Naive thymus-derived CD4-positive, alpha-beta T cell (primary cell): Measurements from ENCODE around the gene SPEG. TPM values are rescaled to one million over a fixed set of nuclear protein-coding genes. Genes with fewer than 3 reads are reported as not detected.

ENCODE experiments used
- ATAC-seq: fragments of 150-1000 bp; cut with Tn5 transposase; 2 replicates; pipeline ENCODE4 v1.10.0; 2021; ENCODE audit warnings: mild to moderate bottlenecking, moderate library complexity
- CTCF ChIA-PET: fragments of 350-600 bp; sonication (Branson Sonifier 250); formaldehyde crosslinking; loops from one replicate; lab custom pipeline; 2021; ENCODE audit warnings: antibody characterized with exemption; lab: Charles Lee
- POLR2A ChIA-PET: fragments of 350-600 bp; sonication (Branson Sonifier 250); formaldehyde crosslinking; loops from one replicate; lab custom pipeline; 2021; ENCODE audit warnings: antibody characterized with exemption, inconsistent platforms; lab: Charles Lee
- DNase-seq, 9 donors: peaks; one replicate each; pipeline versions ENCODE4 v3.0.0 to v3.0.0-alpha.2; 2020 to 2022; ENCODE audit warnings: mixed read lengths in 1 of 9
- H3K27ac ChIP-seq: one replicate; pipeline ENCODE4 v1.7.0; 2013; ENCODE audit warnings: mild to moderate bottlenecking, low read depth, low read length, moderate library complexity
- H3K27me3 ChIP-seq, 2 donors: one replicate each; pipeline ENCODE4 v1.7.0; 2013; ENCODE audit warnings: low read length in 2 of 2, mild to moderate bottlenecking in 2 of 2, moderate library complexity in 2 of 2; ENCODE audit not compliant: control insufficient read depth in 2 of 2, insufficient read depth in 2 of 2
- H3K36me3 ChIP-seq, 3 experiments: 1 replicate in 2 of 3; 2 replicates in 1 of 3; pipeline ENCODE4 v1.7.0; 2013; ENCODE audit warnings: low read length in 3 of 3, mild to moderate bottlenecking in 3 of 3, moderate library complexity in 1 of 3; ENCODE audit not compliant: insufficient read depth in 3 of 3, control insufficient read depth in 2 of 3
- H3K4me1 ChIP-seq, 2 donors: one replicate each; pipeline ENCODE4 v1.7.0; 2013; ENCODE audit warnings: low read length in 2 of 2, mild to moderate bottlenecking in 2 of 2, moderate library complexity in 1 of 2; ENCODE audit not compliant: control insufficient read depth in 2 of 2, insufficient read depth in 2 of 2
- H3K4me3 ChIP-seq: 2 replicates; pipeline ENCODE4 v1.7.0; 2013; ENCODE audit warnings: mild to moderate bottlenecking, low read length
- H3K9me3 ChIP-seq, 3 experiments: 1 replicate in 2 of 3; 2 replicates in 1 of 3; pipeline ENCODE4 v1.7.0; 2013; ENCODE audit warnings: low read length in 3 of 3; ENCODE audit not compliant: control insufficient read depth in 2 of 3
- H3K27ac Mint-ChIP-seq, 9 donors: one replicate each; pipeline ENCODE4 v1.8.0; 2020 to 2022; ENCODE audit warnings: mixed read lengths in 9 of 9, mild to moderate bottlenecking in 8 of 9, moderate library complexity in 5 of 9, inconsistent platforms in 2 of 9
- H3K27me3 Mint-ChIP-seq, 5 donors: one replicate each; pipeline ENCODE4 v1.8.0; 2021 to 2022; ENCODE audit warnings: mixed read lengths in 5 of 5, mild to moderate bottlenecking in 1 of 5
- H3K36me3 Mint-ChIP-seq, 5 donors: one replicate each; pipeline ENCODE4 v1.8.0; 2020 to 2022; ENCODE audit warnings: mixed read lengths in 5 of 5, mild to moderate bottlenecking in 3 of 5, inconsistent platforms in 1 of 5
- H3K4me1 Mint-ChIP-seq, 7 donors: one replicate each; pipeline ENCODE4 v1.8.0; 2020 to 2022; ENCODE audit warnings: mixed read lengths in 7 of 7, mild to moderate bottlenecking in 3 of 7, inconsistent platforms in 1 of 7
- H3K4me3 Mint-ChIP-seq, 10 donors: one replicate each; pipeline ENCODE4 v1.8.0; 2020 to 2022; ENCODE audit warnings: mild to moderate bottlenecking in 10 of 10, mixed read lengths in 10 of 10, moderate library complexity in 6 of 10, inconsistent platforms in 2 of 10
- H3K9me3 Mint-ChIP-seq, 11 donors: one replicate each; pipeline ENCODE4 v1.8.0; 2020 to 2022; ENCODE audit warnings: mixed read lengths in 11 of 11, mild to moderate bottlenecking in 4 of 11, inconsistent platforms in 1 of 11, moderate library complexity in 1 of 11
- intact Hi-C, 2 donors: fragments of 100-400 bp; cut with micrococcal nuclease; formaldehyde crosslinking; loops; one replicate each; pipeline ENCODE4 v1.15.1; 2023
- polyA plus RNA-seq, 2 donors: library from polyadenylated mRNA; unstranded; fragments of 300-500 nt; fragmentation: Illumina TruSeq; gene quantifications; one replicate each; pipeline ENCODE4 v1.2.3, GENCODE V29; 2021
- total RNA-seq, 6 experiments: library from RNA in 5 of 6; stranded (reverse) in 5 of 6; gene quantifications; 1 replicate in 5 of 6; 2 replicates in 1 of 6; pipeline ENCODE4 v1.2.3 and lab custom pipeline; 2021 to 2026

Gene SPEG
- total RNA-seq (10 to 100 TPM in 4 of 5 experiments, under 1 TPM in 1; 0.41 to 23.2 (median 15.0) TPM), polyA plus RNA-seq (under 1 TPM; 0.26 to 0.76 TPM), total RNA-seq (lab: John Stamatoyannopoulos, UW) (22.9 reads per million, percentile 53 among the genes with 10 or more reads in this experiment)

GRCh38 chr2:219434718-219435525 lies at the start of gene SPEG:
TSS of gene SPEG (plus strand) at chr2:219434843. CDS start at chr2:219434978, 135 bp downstream.
- ChIA-PET CTCF (interaction anchor here (0.6 to 1.2 kb wide), 3 partner anchors 23 to 1823 kb away, joined by 3 read pairs; no protein-coding TSS in a partner anchor), POLR2A (no interaction called here)
- intact Hi-C loops, result loop anchor here in 1 of 2 donors (1.0 kb wide), 1 partner anchor 32 kb away; no protein-coding TSS in a partner anchor
- H3K9me3 ChIP-seq, result no peaks in the 10 kb centered on the region
- H3K4me3 Mint-ChIP-seq, result peak within 1 kb of the TSS in 5 of 10 donors; percentile 10 to 50 (median 41)
- H3K9me3 Mint-ChIP-seq, result no peaks in the 10 kb centered on the region
- DNase-seq, result no peak
- H3K4me1 ChIP-seq, result no peaks in the 10 kb centered on the region
- no peak within 1 kb of the TSS for H3K4me3 ChIP-seq
- peak within 1 kb of the TSS in 1 of 9 donors; percentile 44 for H3K27ac Mint-ChIP-seq
- H3K36me3 Mint-ChIP-seq, result no peaks in the 10 kb centered on the region
- H3K36me3 ChIP-seq, result no peaks in the 10 kb centered on the region
- H3K27ac ChIP-seq, result no peak within 1 kb of the TSS
- ATAC-seq, result peak; percentile 23
- peaks cover 0 to 6% of the 10 kb centered on the region in 2 donors for H3K27me3 ChIP-seq
- peaks cover 4 to 37% (median 19%) of the 10 kb centered on the region in 5 donors for H3K27me3 Mint-ChIP-seq
- H3K4me1 Mint-ChIP-seq, result peaks cover 0 to 9% (median 0%) of the 10 kb centered on the region in 7 donors

- H3K4me1 ChIP-seq, result peaks cover 17 to 22% of the 10 kb centered on the region in 2 donors
- no peak for DNase-seq
- peaks cover 2 to 37% (median 33%) of the 10 kb centered on the region in 7 donors for H3K4me1 Mint-ChIP-seq
- intact Hi-C loops, result loop anchor here (5.0 kb wide), 5 partner anchors 158 to 1168 kb away; partner anchors contain the start of genes ARPC2 (in 2 of the 2), RNF25 (in 2 of the 2), STK36 (in 2 of the 2) and ANKZF1 (in 1 of the 2)
- H3K36me3 Mint-ChIP-seq, result peaks cover 15 to 48% (median 22%) of the 10 kb centered on the region in 5 donors
- ChIA-PET POLR2A (no interaction called here), CTCF (no interaction called here)
- peak overlapping the region in 2 of 9 donors; percentile 29 to 65 for H3K27ac Mint-ChIP-seq
- H3K27me3 Mint-ChIP-seq, result no peaks in the 10 kb centered on the region
- no peak overlapping the region for H3K4me3 ChIP-seq
- H3K9me3 ChIP-seq, result no peaks in the 10 kb centered on the region
- no peak for ATAC-seq
- peaks cover 6 to 69% (median 20%) of the 10 kb centered on the region in 3 experiments for H3K36me3 ChIP-seq
- H3K4me3 Mint-ChIP-seq, result peak overlapping the region in 8 of 10 donors; percentile 18 to 78 (median 34)
- H3K9me3 Mint-ChIP-seq, result peaks cover 0 to 2% (median 0%) of the 10 kb centered on the region in 11 donors
- no peak overlapping the region for H3K27ac ChIP-seq
- H3K27me3 ChIP-seq, result no peaks in the 10 kb centered on the region
These were observed 49.8 kb upstream of the SPEG start for GRCh38 chr2:219384859-219385258.

DNA sequence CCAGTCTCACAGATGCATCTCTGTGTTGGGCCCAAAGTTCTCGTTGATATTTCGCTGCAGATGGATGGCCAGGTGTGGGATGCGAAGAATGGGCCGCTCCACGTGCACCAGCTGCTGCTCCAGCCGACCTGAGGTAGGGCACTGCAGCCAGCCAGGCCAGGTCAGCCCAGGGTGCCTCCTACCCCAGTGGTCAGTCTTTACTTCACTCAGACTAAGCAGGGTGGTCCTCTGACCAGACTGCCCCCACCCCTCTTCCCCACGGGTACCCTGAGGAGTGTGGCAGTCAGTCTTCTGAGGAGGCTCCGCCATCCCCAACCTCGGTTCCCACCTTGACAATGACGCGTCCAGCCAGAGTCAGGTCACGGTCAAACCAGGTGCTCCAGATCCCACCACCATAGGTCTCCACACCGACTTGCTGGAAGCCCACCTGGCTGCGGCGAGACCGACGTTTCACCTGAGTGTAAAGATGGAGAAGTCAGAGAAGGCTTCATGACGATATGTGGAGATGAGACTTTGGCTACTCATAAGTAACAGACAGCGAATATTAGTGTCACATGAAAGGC lies 48.6 kb upstream of the SPEG start:
- ATAC-seq (no peak), DNase-seq (no peak)
- Histone ChIP-seq H3K4me1 (peaks cover 17 to 22% of the 10 kb centered on the region in 2 donors), H3K4me3 (no peak overlapping the region), H3K27me3 (no peaks in the 10 kb centered on the region), H3K27ac (peak overlapping the region; percentile 89), H3K9me3 (no peaks in the 10 kb centered on the region), H3K36me3 (peaks cover 6 to 59% (median 16%) of the 10 kb centered on the region in 3 experiments)
- H3K4me1 Mint-ChIP-seq, result peaks cover 2 to 37% (median 33%) of the 10 kb centered on the region in 7 donors
- peaks cover 0 to 3% (median 0%) of the 10 kb centered on the region in 5 donors for H3K27me3 Mint-ChIP-seq
- peak overlapping the region; percentile 38 to 96 (median 93) for H3K4me3 Mint-ChIP-seq
- intact Hi-C loops, result loop anchor here (5.0 kb wide), 5 partner anchors 159 to 1169 kb away; partner anchors contain the start of genes ARPC2 (in 2 of the 2), RNF25 (in 2 of the 2), STK36 (in 2 of the 2) and ANKZF1 (in 1 of the 2)
- H3K36me3 Mint-ChIP-seq, result peaks cover 13 to 40% (median 17%) of the 10 kb centered on the region in 5 donors
- H3K9me3 Mint-ChIP-seq, result peaks cover 0 to 3% (median 0%) of the 10 kb centered on the region in 11 donors
- peak overlapping the region in 4 of 9 donors; percentile 18 to 82 (median 31) for H3K27ac Mint-ChIP-seq
- ChIA-PET CTCF (no interaction called here), POLR2A (interaction anchor here (0.9 to 2.9 kb wide), 3 partner anchors 91 to 209 kb away, joined by 4 to 14 read pairs (median 13); partner anchors contain the start of genes CNPPD1, DNAJB2 and RETREG2)

DNA sequence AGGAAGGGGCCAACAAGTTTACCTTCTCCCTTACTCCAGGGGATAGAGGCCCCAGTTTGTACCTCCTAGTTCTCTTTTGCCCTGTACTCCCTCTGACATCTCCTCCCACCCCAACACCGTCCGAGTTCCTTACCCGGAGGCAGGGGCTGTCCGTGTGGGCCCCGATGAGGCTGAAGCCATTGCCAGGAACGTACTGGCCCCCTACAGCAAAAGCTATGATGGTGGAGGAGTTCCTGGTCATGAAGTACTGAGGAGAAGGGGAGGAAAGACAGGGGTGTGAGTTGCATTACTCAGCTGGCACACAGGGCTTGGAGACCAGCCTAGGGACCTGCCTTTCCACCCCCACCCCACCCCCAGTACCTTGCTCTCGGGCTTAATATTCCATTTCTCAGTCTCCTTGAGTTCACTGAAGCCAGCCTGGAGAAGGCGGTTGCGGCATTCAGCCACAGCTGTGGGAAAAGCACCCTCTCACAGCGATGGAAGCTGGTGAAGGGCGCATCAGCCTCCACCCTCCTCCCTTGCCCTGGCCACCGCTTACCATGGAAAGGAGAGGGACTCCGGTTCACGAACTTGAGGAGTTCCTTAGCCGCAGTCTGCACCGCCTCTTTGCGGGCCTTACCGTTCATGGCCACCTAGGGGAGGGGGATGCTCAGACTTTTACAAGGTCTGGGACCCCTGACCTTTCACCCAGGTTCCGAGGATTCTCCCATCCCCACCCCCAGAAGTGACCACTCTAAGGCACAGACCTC lies 47.9 kb upstream of the SPEG start:
- Mint-ChIP-seq H3K36me3 (peaks cover 6 to 33% (median 12%) of the 10 kb centered on the region in 5 donors), H3K27me3 (peaks cover 0 to 5% (median 0%) of the 10 kb centered on the region in 5 donors), H3K4me3 (peak overlapping the region; percentile 89 to 97 (median 94)), H3K9me3 (peaks cover 0 to 5% (median 0%) of the 10 kb centered on the region in 11 donors), H3K4me1 (peaks cover 2 to 37% (median 33%) of the 10 kb centered on the region in 7 donors), H3K27ac (peak overlapping the region; percentile 91 to 98 (median 96))
- Histone ChIP-seq H3K27me3 (no peaks in the 10 kb centered on the region), H3K4me3 (peak overlapping the region; percentile 95), H3K36me3 (peaks cover 6 to 53% (median 16%) of the 10 kb centered on the region in 3 experiments), H3K27ac (peak overlapping the region; percentile 89), H3K4me1 (peaks cover 17 to 22% of the 10 kb centered on the region in 2 donors), H3K9me3 (no peaks in the 10 kb centered on the region)
- POLR2A ChIA-PET, result interaction anchor here (0.8 to 3.3 kb wide), 10 partner anchors 8 to 209 kb away, joined by 3 to 14 read pairs (median 4); partner anchors contain the start of genes CNPPD1, DNAJB2, RETREG2 and TUBA4A
- intact Hi-C loops, result loop anchor here (1.0 to 5.0 kb wide), 7 partner anchors 34 to 1169 kb away; partner anchors contain the start of genes ARPC2 (in 2 of the 2), RNF25 (in 2 of the 2), STK36 (in 2 of the 2) and ANKZF1 (in 1 of the 2)
- DNase-seq, result peak in 2 of 9 donors; percentile 4 to 20
- ATAC-seq, result no peak
- CTCF ChIA-PET, result interaction anchor here (1.4 kb wide), 1 partner anchor 92 kb away, joined by 4 read pairs; no protein-coding TSS in a partner anchor

GRCh38 chr2:219387306-219388120 lies 47.1 kb upstream of the SPEG start, which contains the start of gene DNPEP:
TSS of gene DNPEP (minus strand) at chr2:219387912. CDS start at chr2:219387794, 118 bp downstream.
- peaks cover 2 to 37% (median 33%) of the 10 kb centered on the region in 7 donors for H3K4me1 Mint-ChIP-seq
- peak within 1 kb of the TSS; percentile 91 to 98 (median 96) for H3K27ac Mint-ChIP-seq
- ChIA-PET POLR2A (interaction anchor here (0.6 to 3.3 kb wide), 18 partner anchors 8 to 212 kb away, joined by 3 to 14 read pairs (median 4); partner anchors contain the start of genes ABCB6, ANKZF1, ATG9A and CHPF), CTCF (interaction anchor here (1.3 to 1.4 kb wide), 2 partner anchors 93 to 138 kb away, joined by 4 read pairs; no protein-coding TSS in a partner anchor)
- peak; percentile 80 for ATAC-seq
- peaks cover 0 to 5% (median 0%) of the 10 kb centered on the region in 11 donors for H3K9me3 Mint-ChIP-seq
- Histone ChIP-seq H3K4me3 (peak within 1 kb of the TSS; percentile 95), H3K36me3 (peaks cover 6 to 45% (median 16%) of the 10 kb centered on the region in 3 experiments), H3K4me1 (peaks cover 17 to 22% of the 10 kb centered on the region in 2 donors), H3K9me3 (no peaks in the 10 kb centered on the region), H3K27ac (peak within 1 kb of the TSS; percentile 89), H3K27me3 (no peaks in the 10 kb centered on the region)
- intact Hi-C loops, result loop anchor here (1.0 to 5.0 kb wide), 28 partner anchors 10 to 1170 kb away; partner anchors contain the start of genes ANKZF1 (in 2 of the 2), ARPC2 (in 2 of the 2), ATG9A (in 2 of the 2) and CHPF (in 2 of the 2)
- H3K4me3 Mint-ChIP-seq, result peak within 1 kb of the TSS; percentile 89 to 97 (median 94)
- peak in 8 of 9 donors; percentile 76 to 97 (median 92) for DNase-seq
- H3K27me3 Mint-ChIP-seq, result peaks cover 0 to 5% (median 0%) of the 10 kb centered on the region in 5 donors
- H3K36me3 Mint-ChIP-seq, result peaks cover under 1 to 26% (median 12%) of the 10 kb centered on the region in 5 donors
